Ovary (tissue), 3 donors: ENCODE measurements around the gene ZNF579.

Experiments
- CTCF ChIP-seq, 3 donors: fragments of 450-650 bp in 2 of 3; fragments of 200-600 bp in 1 of 3; IDR thresholded peaks; one replicate each; pipeline versions ENCODE4 v1.5.1 to v1.8.0; 2016 to 2022; ENCODE audit warnings: antibody characterized with exemption in 3 of 3, mild to moderate bottlenecking in 1 of 3
- EP300 ChIP-seq: sonication (generic); formaldehyde crosslinking; IDR thresholded peaks from one replicate; pipeline ENCODE4 v1.6.1; 2017; ENCODE audit warnings: antibody characterized with exemption
- donor health status: DM: no; HTN: no; CAD: no.

- TF ChIP-seq CTCF (IDR thresholded peaks at IDR 0.05), result no peak
- TF ChIP-seq EP300, result no peak
Measured at GRCh38 chr19:55597501-55597921, 16.9 kb upstream of the ZNF579 start.
